ENCODE data around the gene ADAM12.

- no peak for TF ChIP-seq REST (IDR thresholded peaks at IDR 0.05)
- no peak for TF ChIP-seq CTCF (IDR thresholded peaks at IDR 0.05; ENCODE audit: low read depth, low read length, missing input control)
- no peak for TF ChIP-seq TAF1 (conservative IDR thresholded peaks at IDR 0.05)
- TF ChIP-seq SP1 (IDR thresholded peaks at IDR 0.05), result no peak
- no peak for TF ChIP-seq EGR1 (IDR thresholded peaks at IDR 0.05; ENCODE audit: low read depth in 2 of 2)
- no peak for TF ChIP-seq MAX (IDR thresholded peaks at IDR 0.05)
- TF ChIP-seq GABPA (IDR thresholded peaks at IDR 0.05 in 1 of 2, conservative IDR thresholded peaks at IDR 0.05 in 1 of 2), result no peak
- no peak for TF ChIP-seq YY1 (IDR thresholded peaks at IDR 0.05)
- TF ChIP-seq JUND (IDR thresholded peaks at IDR 0.05), result no peak
- no peak for TF ChIP-seq ATF3 (IDR thresholded peaks at IDR 0.05)
These were observed 307.9 kb downstream of the ADAM12 start for GRCh38 chr10:126080291-126080825.

All from liver (tissue), 3 donors.